GM19397 (cell line): ENCODE measurements around the gene OTUD7B.
"Not testable (repeated sequence)": the region's sequence is repeated elsewhere in the genome, so short reads cannot be mapped to it uniquely, and the experiment has no call there.

Experiments
- ATAC-seq: cut with Tn5 transposase; IDR thresholded peaks from one replicate; pipeline ENCODE4 v1.9.1; 2021; ENCODE audit warnings: mild to moderate bottlenecking, moderate library complexity; ENCODE audit not compliant: unreplicated experiment

The OTUD7B gene

DNA sequence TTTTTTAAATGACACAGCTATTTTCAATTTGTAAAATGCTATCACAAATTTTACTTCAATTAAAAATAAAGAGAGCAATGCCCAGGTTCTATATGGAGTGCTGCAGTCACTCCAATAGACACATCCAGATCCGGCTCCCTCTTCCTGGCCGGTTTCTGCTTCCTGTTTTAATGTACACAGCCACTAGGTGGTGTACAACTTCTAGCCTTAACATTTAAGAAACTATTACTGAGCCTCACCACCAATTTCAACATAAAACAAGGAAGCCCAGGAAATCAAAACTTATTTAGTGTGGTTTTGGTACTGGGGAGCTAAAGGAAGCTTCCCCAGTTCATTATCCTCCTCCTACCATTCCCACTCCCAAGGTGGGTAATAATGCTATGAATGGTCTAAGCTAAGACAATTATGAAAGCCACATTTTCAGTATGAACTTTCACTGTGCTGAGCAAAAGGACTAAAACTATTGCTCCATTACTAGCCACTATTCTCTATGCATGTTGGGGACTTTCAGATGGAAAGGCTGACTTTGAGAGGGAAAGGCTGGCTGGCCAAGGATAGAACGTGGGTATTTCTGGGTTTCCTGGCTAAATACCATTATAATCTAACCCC is 48.4 kb downstream of the OTUD7B start:
- no peak for ATAC-seq

DNA sequence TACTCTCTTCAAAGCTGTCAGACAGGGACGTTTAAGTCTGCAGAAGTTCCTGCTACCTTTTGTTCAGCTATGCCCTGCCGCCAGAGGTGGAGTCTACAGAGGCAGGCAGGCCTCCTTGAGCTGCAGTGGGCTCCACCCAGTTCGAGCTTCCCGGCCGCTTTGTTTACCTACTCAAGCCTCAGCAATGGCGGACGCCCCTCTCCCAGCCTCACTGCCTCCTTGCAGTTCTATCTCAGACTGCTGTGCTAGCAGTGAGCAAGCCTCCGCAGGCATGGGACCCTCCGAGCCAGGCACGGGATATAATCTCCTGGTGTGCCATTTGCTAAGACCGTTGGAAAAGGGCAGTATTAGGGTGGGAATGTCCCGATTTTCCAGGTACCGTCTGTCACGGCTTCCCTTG is 53.0 kb downstream of the OTUD7B start:
- not testable (repeated sequence) for ATAC-seq

DNA sequence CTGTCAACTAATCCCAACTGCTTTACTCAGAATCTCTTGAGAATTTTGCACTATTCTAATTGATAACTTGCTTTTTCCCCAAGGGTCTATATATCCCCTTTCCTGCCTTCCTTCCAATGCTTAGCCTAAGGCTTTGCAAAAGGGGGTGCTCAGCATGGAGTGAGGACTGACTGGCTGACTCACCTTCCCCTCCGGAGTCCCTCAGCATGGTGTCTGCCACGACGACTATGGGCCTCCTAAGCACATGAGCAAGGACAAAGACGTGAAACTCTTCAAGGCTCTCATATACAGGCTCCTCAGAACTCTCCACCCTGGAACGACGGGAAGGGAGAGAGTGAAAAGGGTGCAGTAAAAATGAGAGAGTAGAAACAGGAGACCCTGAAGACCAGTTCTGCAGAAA is 60.6 kb downstream of the OTUD7B start:
- no peak for ATAC-seq

DNA sequence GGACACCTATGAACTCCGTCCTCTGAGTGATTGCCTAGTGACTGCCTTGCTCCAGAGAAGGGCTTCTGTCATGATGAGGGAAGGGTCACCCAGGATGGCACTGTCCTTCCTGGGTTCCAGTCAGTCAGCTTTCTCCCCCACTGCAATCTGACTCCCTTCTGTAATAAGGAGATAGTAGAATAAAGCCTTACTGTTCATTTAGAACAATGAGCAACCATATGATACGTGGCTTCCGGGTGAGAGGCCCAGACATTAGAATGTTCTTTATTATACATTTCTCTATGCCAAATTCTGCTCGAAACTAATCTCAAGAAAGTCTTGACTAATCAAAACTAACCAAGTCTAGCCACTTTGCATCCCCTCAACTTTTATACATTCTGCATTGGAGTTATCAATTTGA is 65.3 kb downstream of the OTUD7B start:
- ATAC-seq = no peak

DNA sequence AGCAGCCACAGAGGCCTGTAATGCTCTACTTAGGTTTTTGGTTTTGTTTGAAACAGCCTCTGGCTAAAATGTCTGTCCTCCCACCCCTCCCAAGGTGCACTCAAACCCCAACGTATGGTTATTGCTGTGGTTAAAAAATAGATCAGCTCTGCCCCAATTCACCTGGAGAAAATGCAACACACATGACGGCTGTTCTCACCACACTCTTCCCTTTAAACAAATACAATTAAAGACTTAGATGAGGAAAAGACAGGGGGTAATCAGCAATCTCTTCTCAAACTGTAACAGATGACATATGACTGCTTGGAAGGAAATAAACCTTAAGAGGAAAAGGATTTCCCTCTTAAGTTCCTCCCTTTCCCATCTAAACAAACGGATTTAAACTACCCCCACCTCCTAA is 67.6 kb downstream of the OTUD7B start:
- ATAC-seq = no peak

DNA sequence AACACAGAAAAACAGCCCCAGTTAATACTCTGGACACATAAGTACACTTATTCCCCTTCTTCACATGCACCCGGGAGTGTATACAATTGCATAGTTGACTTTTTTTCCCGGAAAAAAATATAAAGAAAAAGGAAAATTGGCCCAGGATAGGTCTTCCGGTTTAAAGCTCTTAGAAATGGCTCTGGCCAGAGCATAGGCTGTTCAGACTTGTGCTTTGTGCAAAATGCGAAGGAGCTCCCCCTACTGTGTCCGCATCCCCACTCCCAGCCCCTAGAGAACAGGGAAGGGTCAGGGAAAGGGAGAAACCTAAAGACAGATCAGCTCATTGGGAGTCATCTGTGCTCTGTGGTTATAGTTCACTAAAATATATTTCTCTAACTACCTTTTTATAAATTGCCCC is 68.3 kb downstream of the OTUD7B start:
- ATAC-seq = no peak

DNA sequence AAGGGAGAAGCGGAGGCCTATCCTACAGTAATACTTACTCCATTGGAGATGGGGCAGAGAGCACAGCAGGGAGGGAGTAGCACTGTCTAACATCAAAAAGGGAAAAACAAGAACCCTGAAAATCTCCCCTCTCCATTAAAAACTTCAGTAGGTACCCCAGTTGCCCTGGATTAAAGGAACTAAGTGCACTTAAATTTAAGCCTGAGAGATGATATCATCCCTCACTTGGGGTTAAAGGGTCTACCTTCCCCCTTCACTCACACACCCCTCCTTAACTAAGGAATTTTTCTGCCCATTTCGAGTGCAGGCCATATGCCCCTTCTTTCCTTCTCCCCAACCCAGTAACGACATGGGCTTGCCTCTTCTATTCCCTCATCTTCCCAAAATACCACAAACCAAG is 70.1 kb downstream of the OTUD7B start:
- no peak for ATAC-seq

DNA sequence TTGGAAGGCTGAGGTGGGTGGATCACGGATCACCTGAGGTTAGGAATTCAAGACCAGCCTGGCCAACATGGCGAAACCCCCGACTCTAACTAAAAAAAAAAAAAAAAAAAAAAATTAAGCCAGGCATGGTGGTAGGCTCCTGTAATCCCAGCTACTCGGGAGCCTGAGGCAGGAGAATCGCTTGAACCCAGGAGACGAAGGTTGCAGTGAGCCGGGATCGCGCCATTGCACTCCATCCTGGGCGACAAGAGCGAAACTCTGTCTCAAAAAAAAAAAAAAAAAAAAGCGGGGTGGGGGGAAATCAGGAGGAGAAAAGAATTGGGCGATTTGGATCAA is 71.9 kb downstream of the OTUD7B start:
- not testable (repeated sequence) for ATAC-seq

DNA sequence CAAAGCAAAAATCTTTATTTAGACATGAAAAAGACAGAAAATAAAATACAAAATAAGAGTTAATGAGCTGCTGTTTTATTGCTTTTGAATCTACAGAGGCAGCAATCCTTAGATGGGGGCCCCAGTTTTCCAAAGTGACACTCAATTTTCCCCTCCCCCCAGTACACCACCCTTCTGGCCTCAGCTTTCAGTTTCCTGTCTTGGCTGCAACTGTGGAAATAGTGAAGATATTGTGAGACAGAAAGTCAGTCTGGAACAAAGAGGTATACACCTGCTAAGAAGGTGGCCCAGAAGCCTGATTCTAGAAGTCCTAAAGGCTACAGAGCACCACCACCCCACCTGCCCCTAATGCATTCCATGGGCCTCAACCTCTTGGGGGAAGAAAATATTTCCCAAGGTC is 72.8 kb downstream of the OTUD7B start:
- ATAC-seq = no peak

DNA sequence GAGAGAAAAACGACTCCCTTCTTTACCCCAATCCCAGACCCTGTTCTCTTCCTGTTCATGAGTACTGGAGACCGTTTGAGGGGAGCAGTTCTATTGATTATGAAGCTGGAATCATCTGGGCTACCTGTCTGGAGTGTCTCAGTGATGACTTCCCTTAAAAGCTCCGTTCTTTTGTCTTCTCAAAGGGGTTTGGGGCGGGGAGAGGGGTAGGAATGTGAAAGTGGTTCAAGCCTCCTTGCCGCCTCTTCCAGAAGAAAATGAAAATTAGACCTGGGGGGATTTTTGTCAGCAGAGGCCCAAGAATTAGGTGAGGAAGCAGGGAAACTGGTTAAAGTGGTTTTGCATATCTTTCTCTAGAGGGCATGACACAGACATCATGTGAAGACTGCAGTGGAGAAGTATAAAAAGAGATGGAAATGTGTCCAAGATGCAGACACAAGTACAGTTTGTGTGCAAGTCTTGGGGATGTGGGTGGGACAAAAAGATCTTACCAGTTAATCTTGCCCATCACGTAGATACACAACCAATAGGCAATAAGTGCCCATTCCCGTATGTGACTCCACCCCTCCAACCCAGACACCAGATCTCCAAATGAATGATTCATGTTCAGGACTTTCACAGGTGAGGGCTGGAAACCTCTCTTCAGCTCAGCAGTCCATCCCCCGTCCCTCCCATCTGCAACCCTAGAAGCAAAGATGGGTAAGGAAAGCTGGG is 73.4 kb downstream of the OTUD7B start:
- no peak for ATAC-seq

DNA sequence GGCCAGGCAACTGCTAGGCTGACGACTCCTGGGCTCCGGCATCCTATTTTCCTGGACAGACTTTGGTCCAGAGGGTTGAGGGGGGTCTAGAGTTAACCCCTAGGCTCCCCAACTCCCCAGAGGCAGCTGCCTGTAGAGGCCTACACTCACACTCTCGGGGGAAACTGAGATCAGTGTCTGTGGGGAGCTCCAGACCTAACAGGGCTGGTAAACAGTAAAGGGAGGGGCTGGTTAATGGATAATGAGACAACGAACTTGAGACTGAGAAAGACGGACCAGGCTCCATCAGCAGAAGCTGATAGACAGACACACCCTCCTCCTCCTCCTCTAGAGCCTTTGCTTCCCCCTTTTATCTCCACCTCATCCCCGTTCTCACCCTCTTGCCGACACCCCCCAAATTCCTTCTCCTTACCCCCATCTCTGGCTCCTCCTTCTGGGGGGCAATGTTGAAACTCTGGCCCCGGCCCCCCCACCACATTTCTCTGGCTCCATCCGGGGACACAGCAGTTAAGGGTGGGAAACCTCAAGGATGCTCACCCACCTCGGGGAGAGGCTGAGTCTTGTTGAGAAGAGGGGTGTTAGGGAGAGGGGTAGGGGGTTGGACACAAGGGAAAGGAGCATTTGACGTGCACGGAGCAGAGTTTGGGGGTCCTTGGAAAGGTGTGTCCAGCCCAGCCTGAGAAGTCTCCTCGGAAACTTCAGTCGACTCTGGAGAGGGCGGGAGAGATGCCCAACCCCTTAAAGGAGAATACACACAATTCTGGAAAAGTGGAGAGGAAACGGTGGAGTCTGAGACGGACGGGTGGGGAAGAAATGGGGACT is 74.1 kb downstream of the OTUD7B start, which contains the start of gene MTMR11:
Gene MTMR11 (minus strand): TSS at position 710 of the 822 bp plus-strand sequence. CDS start 232 bp downstream, at position 478.
- ATAC-seq = no peak

DNA sequence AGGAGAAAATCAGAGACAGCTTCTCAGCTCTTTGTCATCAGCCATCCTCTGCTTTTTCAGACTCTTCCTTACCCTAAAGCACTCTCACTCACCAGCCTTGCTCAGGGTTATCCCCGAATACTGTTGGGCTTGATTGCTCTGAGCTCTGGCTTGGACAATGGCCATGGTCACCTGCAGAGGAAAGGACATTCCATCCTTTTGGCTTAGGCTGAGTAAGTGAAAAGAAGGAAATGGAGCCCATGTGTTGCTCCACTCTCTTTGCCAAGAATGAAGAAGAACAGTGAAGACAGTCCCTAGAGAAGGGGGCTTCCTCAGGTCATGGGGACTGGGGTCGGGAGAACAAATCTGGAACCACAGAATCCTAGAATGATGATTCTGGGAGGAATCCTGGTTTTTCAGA is 76.2 kb downstream of the OTUD7B start:
- ATAC-seq = no peak

DNA sequence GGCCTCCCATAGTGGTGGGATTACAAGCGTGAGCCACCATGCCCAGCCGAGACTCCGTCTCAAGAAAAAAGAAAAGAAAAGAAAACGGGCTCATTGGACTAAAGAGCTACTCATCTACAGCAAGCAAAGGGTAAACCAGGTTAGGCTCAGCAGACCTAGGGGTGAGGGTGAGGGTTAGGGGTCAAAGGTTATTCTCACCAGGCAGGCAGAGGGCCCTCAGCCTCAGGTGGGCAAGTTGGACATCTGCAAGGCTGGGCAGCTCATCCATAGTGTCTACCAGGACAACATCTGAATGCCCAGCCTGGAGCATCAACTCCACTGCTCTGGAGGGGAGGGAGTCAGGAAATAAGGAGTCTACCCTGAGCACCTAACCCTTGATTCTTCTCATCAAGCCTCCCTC is 77.3 kb downstream of the OTUD7B start:
- no peak for ATAC-seq

DNA sequence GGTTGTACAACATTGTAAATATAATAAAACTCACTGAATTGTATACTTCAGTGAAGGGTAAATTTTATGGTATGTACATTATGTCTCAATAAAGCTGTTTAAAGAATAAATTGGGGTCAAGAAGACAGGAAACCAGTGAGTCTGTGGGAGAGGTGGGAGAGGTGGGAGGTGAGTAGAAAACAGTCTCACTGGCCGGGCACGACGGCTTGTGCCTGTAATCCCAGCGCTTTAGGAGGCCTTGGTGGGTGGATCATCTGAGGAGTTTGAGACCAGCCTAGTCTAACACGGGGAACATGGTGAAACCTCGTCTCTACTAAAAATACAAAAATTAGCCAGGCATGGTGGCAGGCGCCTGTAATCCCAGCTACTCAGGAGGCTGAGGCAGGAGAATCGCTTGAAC is 78.1 kb downstream of the OTUD7B start:
- no peak for ATAC-seq

DNA sequence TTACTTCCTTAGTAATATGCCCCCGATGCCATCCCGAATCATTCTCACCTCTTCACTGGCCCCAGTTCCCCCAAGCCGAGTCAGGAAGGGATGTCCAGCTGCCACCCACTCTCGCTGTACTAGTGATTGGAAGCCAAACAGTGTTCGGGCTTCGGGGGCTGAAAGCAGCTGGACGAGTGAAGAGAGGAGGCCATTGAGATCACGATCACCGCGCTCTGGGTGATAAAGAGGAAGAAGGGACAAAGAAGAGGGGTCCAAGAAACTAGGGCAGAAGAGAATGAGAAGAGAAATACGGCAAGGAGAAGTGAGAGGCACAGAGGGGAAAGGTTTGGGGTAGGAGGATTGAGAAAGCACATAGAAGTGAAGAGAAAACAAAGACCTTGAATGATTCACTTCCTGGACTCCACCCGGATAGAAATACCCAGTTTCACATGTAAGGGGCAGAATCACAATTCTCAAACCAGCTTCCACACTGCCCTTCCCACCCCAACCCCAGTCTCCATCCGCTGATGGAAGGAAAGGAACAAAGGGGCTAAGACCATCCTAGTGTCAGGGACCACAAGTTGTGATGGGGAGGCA is 79.2 kb downstream of the OTUD7B start:
- ATAC-seq = no peak

DNA sequence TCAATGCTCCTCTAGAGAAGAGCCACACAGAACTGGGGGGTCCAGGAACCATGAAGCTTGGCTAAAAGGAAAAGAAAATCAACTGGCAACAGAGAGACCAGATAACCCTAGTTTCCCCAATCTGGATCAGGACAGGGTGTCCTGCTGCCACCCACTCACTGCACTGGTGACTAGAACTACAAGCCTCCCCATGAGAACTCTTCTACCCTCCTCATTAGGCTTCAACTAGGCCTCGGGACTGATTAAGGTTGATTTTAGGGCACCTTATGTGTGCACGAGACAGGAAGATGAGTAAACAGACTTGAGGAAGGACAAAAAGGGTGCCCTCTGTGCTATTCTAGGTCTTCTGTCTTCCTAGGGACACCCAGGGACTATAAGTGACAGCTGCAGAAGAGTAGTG is 80.7 kb downstream of the OTUD7B start:
- no peak for ATAC-seq

DNA sequence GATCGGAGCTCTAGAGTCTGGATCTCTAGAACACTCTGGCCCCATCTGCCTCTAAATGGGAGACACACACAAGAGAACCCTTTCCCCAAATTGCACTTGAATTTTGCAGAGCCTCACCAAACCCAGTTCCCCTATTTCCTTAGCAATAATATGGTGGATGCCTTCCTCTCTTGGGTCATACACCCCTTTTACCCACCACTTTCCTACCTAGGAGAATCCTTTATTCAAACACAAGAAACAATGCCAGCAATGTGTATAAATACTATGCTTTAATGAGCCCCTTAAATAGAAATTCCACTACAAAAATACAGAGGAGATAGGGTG is 82.2 kb downstream of the OTUD7B start:
- no peak for ATAC-seq

DNA sequence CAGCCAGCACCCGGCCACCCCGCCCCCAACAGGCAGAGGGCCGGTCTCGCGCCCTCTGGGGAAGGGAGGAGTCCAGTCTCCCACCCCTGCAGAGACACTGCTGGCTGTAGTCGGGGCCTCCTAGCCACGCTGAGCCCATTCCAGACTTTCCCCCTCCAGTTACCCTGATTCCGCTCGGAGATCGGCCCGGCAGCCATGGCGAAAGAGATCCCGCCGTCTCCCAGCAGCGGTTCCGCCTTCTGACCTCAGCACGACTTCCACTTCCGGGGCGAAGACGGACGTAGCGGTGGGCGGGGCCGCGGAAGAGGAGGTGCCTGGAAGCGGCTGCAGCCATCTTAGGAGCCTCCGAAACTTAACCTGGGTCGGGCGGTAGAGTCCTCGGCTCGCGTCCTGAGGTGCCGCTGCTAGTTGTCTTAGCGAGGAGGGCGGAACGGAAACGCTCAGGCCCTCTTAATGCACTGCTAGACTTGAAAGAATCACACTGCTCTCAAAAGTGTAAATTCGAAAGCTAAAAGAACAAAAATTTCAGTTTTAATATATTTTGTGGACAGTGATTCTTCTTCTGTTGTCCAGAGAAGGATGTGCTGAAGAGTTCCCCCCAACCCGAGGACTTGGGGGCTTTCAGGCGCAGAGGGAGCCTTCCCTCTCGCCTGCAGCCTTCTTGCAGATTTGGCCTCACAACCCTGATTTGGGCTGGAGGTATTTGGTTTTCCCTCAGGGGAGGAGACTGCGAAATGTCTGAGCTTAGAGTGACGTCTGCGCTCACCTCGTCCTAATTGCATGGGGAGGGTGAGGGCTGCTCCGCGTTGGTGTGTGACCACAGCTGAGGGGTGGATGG is 82.7 kb downstream of the OTUD7B start, which contains the start of gene SF3B4:
Gene SF3B4 (minus strand): TSS at position 241 of the 838 bp plus-strand sequence. CDS start 44 bp downstream, at position 197.
- peak; percentile 93 for ATAC-seq

DNA sequence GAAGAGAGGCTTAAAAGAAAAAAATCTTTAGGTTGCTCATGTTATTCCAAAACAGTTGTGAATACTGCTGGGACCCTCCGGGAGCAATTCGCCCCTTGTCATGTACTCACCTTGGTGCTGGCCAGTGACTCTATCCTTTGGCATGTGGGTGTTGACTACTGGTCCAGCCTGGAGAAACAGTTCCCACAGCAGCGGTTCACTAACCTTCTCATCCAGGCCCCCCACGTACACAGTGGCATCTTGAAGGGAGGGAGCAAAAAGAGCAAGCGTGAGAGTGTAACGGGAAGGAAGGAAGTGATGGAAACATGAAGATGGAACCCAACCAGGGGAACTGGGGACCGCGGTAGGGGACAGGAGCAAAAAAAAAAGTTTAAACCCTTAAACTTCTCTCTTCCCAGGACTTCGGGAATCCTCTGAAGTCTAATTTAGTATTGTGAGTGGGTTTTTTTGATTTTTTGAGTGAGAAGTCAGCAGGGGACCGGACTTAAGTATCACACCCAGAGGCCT is 83.4 kb downstream of the OTUD7B start:
- ATAC-seq = no peak

DNA sequence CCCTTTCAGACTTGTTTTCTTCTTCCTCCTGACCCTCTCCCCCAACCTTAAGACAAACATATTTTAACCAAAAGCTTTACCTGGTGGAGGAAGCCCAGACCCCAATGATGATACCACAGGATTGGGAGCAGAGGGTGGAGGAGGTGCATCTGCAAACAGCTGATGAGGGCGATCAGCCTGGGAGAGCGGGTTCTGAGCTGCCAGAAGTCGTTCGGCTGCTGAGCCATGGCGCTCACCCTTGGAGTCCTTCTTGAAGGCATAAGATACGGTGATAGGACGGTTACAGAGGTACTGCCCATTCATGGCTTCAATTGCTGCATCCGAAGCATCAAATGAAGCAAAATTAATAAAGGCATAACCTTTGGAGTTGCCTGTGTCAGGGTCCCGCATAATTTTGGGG is 84.2 kb downstream of the OTUD7B start:
- no peak for ATAC-seq

DNA sequence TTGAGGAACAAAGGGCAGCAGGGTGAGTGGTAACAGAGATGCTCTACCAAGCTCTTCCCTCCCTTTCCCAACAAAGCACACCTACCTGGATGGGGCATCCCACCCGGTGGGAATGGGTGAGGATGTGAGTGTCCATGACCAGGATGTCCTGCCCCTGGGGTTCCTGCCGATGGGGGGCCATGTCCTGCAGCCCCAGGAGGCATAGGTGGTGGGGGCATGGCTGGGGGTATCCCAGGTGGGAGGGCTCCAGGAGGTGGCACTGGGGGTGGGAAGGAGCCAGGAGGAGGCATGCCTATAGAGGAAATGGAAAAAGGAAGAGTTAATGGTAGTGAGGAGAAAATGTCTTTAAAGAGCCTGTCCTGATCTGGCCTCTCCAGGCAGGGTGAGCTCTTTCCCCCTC is 84.8 kb downstream of the OTUD7B start:
- no peak for ATAC-seq
